PC-3 (cell line): ENCODE results near the gene CYTH3.

Experiments used
- CTCF ChIP-seq: fragments of 300-600 bp; sonication (generic); conservative IDR thresholded peaks from 2 replicates; pipeline ENCODE4 v1.5.1; 2017; ENCODE audit warnings: antibody characterized with exemption, low read depth, mild to moderate bottlenecking, low read length
- EZH2 ChIP-seq: fragments of 300-600 bp; sonication (generic); IDR thresholded peaks from one replicate; pipeline ENCODE4 v1.6.1; 2017; ENCODE audit warnings: antibody characterized with exemption, mild to moderate bottlenecking, low read length; ENCODE audit not compliant: unreplicated experiment
- EZH2phosphoT487 ChIP-seq: fragments of 300-600 bp; sonication (generic); IDR thresholded peaks from 2 replicates; pipeline ENCODE4 v1.6.1; 2018; ENCODE audit warnings: mild to moderate bottlenecking, antibody characterized with exemption, low read length, borderline replicate concordance

- no peak for TF ChIP-seq CTCF
- TF ChIP-seq EZH2phosphoT487: no peak
- TF ChIP-seq EZH2: no peak
Observed at GRCh38 chr7:6128205-6128604, 144.2 kb downstream of the CYTH3 start.
